GM19452 (cell line): ENCODE results near the gene DPP6.
"Not testable (repeated sequence)": the region's sequence is repeated elsewhere in the genome, so short reads cannot be mapped to it uniquely, and the experiment has no call there.

Experiments
- ATAC-seq: cut with Tn5 transposase; IDR thresholded peaks from one replicate; pipeline ENCODE4 v1.9.1; 2021; ENCODE audit not compliant: unreplicated experiment

The DPP6 gene

GRCh38 chr7:154647625-154648024, 595.4 kb downstream of the DPP6 start:
- no peak for ATAC-seq

GRCh38 chr7:154649015-154649414, 596.8 kb downstream of the DPP6 start:
- no peak for ATAC-seq

DNA sequence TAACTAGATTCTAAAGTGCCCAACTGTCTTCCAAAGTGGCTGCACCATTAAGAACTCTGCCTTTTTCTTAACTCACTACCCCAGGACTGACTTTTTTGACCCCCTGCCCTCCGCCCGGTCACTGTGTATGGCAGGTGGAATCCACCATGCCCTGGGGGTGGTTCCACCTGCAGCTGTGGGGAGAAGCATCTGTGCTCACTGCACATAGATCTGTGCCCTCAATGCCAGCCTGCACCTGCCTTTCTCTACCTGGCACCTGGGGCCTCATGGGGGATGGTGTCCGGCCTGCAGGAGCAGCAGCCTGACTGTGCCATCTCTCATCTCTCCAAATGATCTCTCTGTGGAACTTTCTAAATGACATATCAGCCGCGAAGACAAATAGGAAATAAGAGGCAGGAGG, 597.2 kb downstream of the DPP6 start:
- ATAC-seq, result no peak

DNA sequence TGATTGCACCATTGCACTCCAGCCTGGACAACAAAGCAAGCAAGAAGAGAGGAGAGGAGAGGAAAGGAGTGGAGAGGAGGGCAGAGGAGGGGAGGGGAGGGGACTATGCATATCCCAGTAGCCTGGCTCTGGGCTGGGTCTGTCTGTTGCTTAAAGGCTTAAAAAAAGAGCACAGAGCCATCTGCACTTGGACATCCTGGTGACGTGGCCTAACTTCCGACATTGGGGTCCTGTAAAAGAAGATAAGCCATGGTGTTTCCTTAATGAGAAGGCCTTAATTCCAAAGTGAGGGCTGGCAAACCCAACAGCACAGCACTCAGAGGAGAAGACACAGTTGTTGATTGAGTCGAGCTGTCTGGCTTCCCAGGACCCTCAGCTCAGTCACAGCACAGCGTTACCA, 598.1 kb downstream of the DPP6 start:
- ATAC-seq, result no peak

- no peak for ATAC-seq
These were observed 599.3 kb downstream of the DPP6 start for GRCh38 chr7:154651501-154651900.

- ATAC-seq, result no peak
These were observed 600.4 kb downstream of the DPP6 start for GRCh38 chr7:154652564-154652963.

GRCh38 chr7:154653281-154653680, 601.1 kb downstream of the DPP6 start:
- no peak for ATAC-seq

DNA sequence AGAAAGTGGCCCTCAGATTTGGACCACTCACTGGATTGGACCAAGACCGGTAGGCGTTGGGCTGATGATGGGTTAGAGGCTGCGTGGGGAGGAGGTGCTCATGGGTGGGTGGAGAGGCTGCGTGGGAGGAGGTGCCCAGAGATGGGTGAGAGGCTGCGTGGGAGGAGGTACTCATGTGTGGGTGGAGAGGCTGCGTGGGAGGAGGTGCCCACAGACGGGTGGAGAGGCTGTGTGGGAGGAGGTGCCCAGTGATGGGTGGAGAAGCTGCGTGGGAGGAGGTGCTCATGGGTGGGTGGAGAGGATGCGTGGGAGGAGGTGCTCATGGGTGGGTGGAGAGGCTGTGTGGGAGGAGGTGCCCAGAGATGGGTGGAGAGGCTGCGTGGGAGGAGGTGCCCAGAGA, 604.4 kb downstream of the DPP6 start:
- no peak for ATAC-seq

- ATAC-seq, result no peak
These were observed 614.6 kb downstream of the DPP6 start for GRCh38 chr7:154666768-154667167.

DNA sequence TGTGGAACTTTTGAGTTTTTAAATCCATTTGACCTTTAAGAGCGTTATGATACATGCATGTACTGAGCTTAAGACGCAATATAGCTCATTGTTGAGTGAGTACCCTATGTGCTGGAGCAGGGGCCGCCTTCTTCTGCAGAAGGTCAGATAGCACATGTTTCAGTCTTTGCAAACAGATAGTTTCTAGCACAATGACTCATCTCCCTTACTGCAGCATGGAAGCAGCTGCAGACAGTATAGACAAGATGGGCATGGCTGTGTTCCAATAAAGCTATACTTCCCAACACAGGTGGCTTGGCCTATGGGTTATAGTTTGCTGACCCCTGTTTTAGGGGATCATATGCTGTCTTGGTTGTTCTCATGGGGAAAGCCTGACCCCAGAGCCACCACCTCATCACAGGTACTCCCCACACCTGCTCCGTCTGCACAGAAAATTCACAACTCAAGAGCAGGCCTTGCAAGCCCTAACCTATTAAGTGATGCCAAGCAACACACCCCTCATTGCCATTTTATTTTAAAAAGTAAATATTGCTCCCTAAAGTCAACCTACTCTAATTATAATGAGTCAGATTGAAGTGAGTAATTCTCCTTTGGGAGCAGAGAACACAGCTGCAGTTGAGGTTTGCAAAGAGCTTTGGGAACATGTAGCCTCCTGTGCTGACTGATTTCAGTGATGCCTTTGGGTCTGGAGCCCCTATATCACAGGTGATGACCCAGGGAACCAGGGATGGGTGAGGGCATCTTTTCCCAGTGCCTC, 620.6 kb downstream of the DPP6 start:
- ATAC-seq, result no peak

- no peak for ATAC-seq
These were observed 622.0 kb downstream of the DPP6 start for GRCh38 chr7:154674191-154674590.

DNA sequence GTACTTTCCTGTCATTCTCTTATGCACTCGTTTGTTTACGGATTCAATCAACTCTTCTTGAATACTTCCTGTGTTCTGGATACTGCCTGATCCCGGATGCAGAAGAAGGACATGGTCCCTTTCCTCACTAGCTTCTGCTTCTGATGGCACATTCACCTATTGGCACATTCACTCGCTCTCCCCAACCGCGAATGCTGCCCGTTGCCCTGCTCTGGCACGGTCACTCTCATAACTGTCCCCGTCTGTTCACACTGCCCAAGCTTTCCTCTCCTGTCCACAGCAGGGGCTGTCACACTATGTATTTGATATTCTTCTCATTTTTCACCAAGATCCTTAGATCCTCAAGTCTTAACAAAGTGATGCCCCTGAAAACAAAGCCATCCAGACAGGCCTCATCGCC, 623.4 kb downstream of the DPP6 start:
- no peak for ATAC-seq

DNA sequence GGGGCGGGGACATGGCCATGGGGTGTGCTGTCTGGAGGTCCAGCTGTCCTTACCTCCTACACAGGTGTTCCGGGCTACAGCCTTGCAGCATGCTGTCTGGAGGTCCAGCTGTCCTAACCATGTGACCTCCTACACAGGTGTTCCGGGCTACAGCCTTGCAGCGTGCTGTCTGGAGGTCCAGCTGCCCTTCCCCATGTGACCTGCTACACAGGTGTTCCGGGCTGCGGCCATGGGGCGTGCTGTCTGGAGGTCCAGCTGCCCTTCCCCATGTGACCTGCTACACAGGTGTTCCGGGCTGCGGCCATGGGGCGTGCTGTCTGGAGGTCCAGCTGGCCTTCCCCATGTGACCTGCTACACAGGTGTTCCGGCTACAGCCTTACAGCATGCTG, 623.8 kb downstream of the DPP6 start:
- ATAC-seq, result not testable (repeated sequence)

DNA sequence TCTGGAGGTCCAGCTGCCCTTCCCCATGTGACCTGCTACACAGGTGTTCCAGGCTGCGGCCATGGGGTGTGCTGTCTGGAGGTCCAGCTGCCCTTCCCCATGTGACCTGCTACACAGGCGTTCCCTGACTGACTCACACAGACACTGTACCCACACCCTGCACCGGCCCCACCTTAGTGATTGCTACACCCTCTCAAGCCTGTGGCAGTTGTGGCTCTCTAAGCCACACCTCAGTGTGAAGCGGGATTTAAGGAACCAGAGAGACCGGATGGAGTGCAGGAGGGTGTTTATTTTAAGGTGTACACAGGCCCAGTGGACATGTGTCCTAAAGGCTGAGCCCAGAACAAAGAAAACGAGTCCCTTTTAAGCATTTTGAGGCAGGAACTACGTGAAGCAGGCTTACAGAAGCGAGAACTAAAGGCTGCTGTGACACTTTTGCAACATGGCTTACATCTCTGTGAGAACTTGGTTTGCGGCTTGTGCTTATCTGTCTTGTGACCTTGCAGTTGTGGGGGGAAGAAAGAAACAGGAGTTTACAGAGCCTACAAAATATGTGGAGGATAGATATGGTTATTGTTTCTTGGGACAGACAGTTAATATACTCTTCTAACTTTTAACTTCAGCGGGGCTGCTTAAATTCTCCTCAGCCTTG, 624.4 kb downstream of the DPP6 start:
- no peak for ATAC-seq

DNA sequence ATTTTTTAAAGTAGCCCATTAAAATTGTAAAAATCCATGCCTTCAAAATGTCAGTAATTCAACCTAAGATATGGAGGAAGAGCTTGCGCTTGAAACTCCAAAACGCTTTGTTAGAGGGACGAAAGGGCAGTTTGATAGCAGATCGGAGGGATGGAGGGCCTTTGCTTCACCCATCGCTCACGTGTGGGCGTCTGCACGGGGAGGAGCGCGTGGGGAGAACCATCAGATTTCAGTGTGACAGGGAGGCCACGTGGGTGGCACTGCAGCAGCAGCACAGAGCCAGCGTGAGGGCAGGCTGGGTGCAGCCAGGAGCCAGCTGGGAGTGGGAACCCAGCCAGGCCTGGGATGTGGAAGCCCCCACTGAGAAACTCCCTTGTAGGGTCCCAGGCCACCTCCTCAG, 625.3 kb downstream of the DPP6 start:
- ATAC-seq, result no peak

DNA sequence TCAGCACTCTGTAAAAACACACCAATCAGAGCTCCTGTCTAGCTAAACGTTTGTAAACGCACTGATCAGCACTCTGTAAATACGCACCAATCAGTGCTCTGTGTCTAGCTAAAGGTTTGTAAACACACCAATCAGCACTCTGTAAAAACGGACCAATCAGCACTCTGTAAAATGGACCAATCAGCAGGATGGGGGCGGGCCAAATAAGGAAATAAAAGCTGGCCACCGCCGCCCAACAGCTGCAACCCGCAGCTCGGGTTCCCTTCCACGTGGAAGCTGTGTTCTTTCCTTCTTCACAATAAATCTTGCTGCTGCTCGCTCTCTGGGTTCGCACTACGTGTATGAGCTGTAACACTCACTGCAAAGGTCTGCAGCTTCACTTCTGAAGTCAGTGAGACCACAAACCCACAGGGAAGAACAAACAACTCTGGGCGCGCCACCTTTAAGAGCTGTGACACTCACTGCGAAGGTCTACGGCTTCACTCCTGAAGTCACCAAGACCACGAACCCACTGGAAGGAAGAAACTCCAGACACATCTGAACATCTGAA, 625.9 kb downstream of the DPP6 start:
- ATAC-seq, result not testable (repeated sequence)

GRCh38 chr7:154679379-154680053, 627.3 kb downstream of the DPP6 start:
- ATAC-seq, result no peak

GRCh38 chr7:154680894-154681659, 628.9 kb downstream of the DPP6 start:
- no peak for ATAC-seq

GRCh38 chr7:154682003-154682402, 629.8 kb downstream of the DPP6 start:
- no peak for ATAC-seq

- ATAC-seq, result no peak
These were observed 632.7 kb downstream of the DPP6 start for GRCh38 chr7:154684666-154685563.
